ENCODE data around the gene BLID. TPM values are rescaled to one million over a fixed set of nuclear protein-coding genes. Genes with fewer than 3 reads are reported as not detected.

Gene BLID
- 22.4 and 22.6 TPM in 2 replicates for total RNA-seq

GRCh38 chr11:122115524-122116379, at the start of gene BLID:
TSS of gene BLID (minus strand) at chr11:122116215. CDS start at chr11:122115922, 293 bp downstream.

